ENCODE measurements around the gene EML6. TPM values are rescaled to one million over a fixed set of nuclear protein-coding genes. Genes with fewer than 3 reads are reported as not detected.

The EML6 gene
- total and polyA plus RNA-seq, 2 of the 13 experiments (the other 11 are each of a cell fraction or from before 2014, with no cell fraction given) = 17.2 to 32.4 TPM

DNA sequence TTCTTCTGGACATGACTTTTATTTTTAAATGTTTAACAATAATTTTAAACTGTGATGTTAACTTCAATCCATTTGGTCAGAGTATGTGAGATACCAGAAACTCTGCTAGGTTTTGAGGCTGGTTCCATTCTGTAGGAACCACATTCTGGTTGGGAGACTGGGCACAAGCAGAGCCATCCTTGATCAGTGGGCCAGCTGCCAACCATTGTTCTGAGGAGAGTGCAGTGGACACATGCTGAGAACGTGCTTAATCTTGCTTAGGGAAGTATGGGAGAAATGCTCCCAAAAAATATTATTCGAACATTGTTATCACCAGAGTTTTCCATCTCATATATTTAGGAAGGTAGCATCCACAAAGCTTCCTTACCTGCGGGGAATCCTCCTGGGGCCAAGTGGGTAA, 171.0 kb downstream of the EML6 start:
- FAIRE-seq = no peak
- CTCF ChIA-PET (ENCODE audit: low intra/inter-chr PET ratio, low total read pairs) = no interaction called here
- TF ChIP-seq NFYB (CRISPR knock-in tag; IDR thresholded peaks at IDR 0.05) = no peak
- no peak for TF ChIP-seq SKI (IDR thresholded peaks at IDR 0.05; ENCODE audit: partially characterized antibody)
- TF ChIP-seq ZNF484 (CRISPR knock-in tag; IDR thresholded peaks at IDR 0.05; ENCODE audit: borderline replicate concordance, low read depth) = no peak
- no peak for TF ChIP-seq HOXA9 (CRISPR knock-in tag; IDR thresholded peaks at IDR 0.05; ENCODE audit: borderline replicate concordance)
- no peak for TF ChIP-seq CBX2 (IDR thresholded peaks at IDR 0.05; ENCODE audit: low read depth, low read length)
- TF ChIP-seq CBX2 (CRISPR knock-in tag; IDR thresholded peaks at IDR 0.05; ENCODE audit: low read depth) = no peak
- no peak for TF ChIP-seq STAT5B (CRISPR knock-in tag; IDR thresholded peaks at IDR 0.05)
- TF ChIP-seq ZNF563 (CRISPR knock-in tag; IDR thresholded peaks at IDR 0.05) = no peak
- TF ChIP-seq, protein P1, sequence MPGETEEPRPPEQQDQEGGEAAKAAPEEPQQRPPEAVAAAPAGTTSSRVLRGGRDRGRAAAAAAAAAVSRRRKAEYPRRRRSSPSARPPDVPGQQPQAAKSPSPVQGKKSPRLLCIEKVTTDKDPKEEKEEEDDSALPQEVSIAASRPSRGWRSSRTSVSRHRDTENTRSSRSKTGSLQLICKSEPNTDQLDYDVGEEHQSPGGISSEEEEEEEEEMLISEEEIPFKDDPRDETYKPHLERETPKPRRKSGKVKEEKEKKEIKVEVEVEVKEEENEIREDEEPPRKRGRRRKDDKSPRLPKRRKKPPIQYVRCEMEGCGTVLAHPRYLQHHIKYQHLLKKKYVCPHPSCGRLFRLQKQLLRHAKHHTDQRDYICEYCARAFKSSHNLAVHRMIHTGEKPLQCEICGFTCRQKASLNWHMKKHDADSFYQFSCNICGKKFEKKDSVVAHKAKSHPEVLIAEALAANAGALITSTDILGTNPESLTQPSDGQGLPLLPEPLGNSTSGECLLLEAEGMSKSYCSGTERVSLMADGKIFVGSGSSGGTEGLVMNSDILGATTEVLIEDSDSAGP (CRISPR knock-in tag; IDR thresholded peaks at IDR 0.05; ENCODE audit: borderline replicate concordance) = no peak
- TF ChIP-seq, protein P2, sequence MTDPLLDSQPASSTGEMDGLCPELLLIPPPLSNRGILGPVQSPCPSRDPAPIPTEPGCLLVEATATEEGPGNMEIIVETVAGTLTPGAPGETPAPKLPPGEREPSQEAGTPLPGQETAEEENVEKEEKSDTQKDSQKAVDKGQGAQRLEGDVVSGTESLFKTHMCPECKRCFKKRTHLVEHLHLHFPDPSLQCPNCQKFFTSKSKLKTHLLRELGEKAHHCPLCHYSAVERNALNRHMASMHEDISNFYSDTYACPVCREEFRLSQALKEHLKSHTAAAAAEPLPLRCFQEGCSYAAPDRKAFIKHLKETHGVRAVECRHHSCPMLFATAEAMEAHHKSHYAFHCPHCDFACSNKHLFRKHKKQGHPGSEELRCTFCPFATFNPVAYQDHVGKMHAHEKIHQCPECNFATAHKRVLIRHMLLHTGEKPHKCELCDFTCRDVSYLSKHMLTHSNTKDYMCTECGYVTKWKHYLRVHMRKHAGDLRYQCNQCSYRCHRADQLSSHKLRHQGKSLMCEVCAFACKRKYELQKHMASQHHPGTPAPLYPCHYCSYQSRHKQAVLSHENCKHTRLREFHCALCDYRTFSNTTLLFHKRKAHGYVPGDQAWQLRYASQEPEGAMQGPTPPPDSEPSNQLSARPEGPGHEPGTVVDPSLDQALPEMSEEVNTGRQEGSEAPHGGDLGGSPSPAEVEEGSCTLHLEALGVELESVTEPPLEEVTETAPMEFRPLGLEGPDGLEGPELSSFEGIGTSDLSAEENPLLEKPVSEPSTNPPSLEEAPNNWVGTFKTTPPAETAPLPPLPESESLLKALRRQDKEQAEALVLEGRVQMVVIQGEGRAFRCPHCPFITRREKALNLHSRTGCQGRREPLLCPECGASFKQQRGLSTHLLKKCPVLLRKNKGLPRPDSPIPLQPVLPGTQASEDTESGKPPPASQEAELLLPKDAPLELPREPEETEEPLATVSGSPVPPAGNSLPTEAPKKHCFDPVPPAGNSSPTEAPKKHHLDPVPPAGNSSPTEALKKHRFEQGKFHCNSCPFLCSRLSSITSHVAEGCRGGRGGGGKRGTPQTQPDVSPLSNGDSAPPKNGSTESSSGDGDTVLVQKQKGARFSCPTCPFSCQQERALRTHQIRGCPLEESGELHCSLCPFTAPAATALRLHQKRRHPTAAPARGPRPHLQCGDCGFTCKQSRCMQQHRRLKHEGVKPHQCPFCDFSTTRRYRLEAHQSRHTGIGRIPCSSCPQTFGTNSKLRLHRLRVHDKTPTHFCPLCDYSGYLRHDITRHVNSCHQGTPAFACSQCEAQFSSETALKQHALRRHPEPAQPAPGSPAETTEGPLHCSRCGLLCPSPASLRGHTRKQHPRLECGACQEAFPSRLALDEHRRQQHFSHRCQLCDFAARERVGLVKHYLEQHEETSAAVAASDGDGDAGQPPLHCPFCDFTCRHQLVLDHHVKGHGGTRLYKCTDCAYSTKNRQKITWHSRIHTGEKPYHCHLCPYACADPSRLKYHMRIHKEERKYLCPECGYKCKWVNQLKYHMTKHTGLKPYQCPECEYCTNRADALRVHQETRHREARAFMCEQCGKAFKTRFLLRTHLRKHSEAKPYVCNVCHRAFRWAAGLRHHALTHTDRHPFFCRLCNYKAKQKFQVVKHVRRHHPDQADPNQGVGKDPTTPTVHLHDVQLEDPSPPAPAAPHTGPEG (CRISPR knock-in tag; IDR thresholded peaks at IDR 0.05) = no peak
- no peak for TF ChIP-seq CENPT (CRISPR knock-in tag; IDR thresholded peaks at IDR 0.05; ENCODE audit: low read depth)
- TF ChIP-seq HNRNPUL1 (IDR thresholded peaks at IDR 0.05; ENCODE audit: low read depth, low read length) = no peak
- TF ChIP-seq PCBP2 (optimal IDR thresholded peaks at IDR 0.05; ENCODE audit: low read depth, low read length, poor library complexity, severe bottlenecking) = no peak
- TF ChIP-seq, protein P3, sequence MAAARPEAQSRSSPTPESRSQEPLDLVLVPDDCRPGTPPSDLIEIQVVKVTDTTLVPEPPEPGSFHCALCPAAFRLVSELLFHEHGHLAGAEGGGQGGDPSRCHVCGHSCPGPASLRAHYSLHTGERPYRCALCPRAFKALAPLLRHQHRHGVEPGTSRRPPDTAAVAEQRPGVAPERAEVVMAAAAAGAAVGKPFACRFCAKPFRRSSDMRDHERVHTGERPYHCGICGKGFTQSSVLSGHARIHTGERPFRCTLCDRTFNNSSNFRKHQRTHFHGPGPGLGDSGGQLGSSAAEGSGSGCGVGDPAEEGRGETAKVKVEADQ (CRISPR knock-in tag; IDR thresholded peaks at IDR 0.05; ENCODE audit: borderline replicate concordance) = no peak
- no peak for TF ChIP-seq RCOR2 (CRISPR knock-in tag; IDR thresholded peaks at IDR 0.05)
- TF ChIP-seq, protein P4, sequence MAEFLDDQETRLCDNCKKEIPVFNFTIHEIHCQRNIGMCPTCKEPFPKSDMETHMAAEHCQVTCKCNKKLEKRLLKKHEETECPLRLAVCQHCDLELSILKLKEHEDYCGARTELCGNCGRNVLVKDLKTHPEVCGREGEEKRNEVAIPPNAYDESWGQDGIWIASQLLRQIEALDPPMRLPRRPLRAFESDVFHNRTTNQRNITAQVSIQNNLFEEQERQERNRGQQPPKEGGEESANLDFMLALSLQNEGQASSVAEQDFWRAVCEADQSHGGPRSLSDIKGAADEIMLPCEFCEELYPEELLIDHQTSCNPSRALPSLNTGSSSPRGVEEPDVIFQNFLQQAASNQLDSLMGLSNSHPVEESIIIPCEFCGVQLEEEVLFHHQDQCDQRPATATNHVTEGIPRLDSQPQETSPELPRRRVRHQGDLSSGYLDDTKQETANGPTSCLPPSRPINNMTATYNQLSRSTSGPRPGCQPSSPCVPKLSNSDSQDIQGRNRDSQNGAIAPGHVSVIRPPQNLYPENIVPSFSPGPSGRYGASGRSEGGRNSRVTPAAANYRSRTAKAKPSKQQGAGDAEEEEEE (CRISPR knock-in tag; IDR thresholded peaks at IDR 0.05; ENCODE audit: borderline replicate concordance) = no peak

More for the DNA sequence above, 171.0 kb downstream of the EML6 start:
- POLR2A ChIA-PET = no interaction called here
- intact Hi-C loops (cut with micrococcal nuclease; ENCODE audit: unreplicated experiment) (no loop called here), in situ Hi-C loops (cut with HindIII; ENCODE audit: extremely low pct_ligation_motif_present, low pct_unique_long_range_greater_than_20kb) (no loop called here)
- H3K4me3 ChIP-seq (replicated peaks in 1 of 3; ENCODE audit: insufficient read depth in 1 of 3, low read depth in 2 of 3, low read length in 3 of 3) = no peak overlapping the region
- no peak overlapping the region for H3K27ac ChIP-seq (ENCODE audit: extremely low read length, insufficient read depth, low read length)
- H3K9ac ChIP-seq (ENCODE audit: insufficient read depth, low read depth, low read length) = no peak overlapping the region
- H3K79me2 ChIP-seq (ENCODE audit: insufficient read depth, low read length) = no peaks in the 10 kb centered on the region
- no peak overlapping the region for H3K4me2 ChIP-seq (ENCODE audit: low read depth, low read length)
- H3K9me3 ChIP-seq (ENCODE audit: low read length) = peaks cover 6% of the 10 kb centered on the region; the same call in 1 of the 2 replicates
- H3K36me3 ChIP-seq (replicated peaks in 1 of 2; ENCODE audit: control insufficient read depth in 1 of 2, insufficient read depth in 2 of 2, low read length in 2 of 2) = peaks cover 1 to 13% of the 10 kb centered on the region in 2 experiments; a peak in 2 of 5 replicates
- no peaks in the 10 kb centered on the region for H3K4me1 ChIP-seq (ENCODE audit: insufficient read depth, low read length)
- 99% methylated on average over 3 of the region's 3 CpGs for WGBS (ENCODE audit: low lambda C conversion rate)
- no peak for ATAC-seq
- H3K27me3 ChIP-seq (ENCODE audit: control insufficient read depth in 1 of 2, insufficient read depth in 2 of 2, low read length in 2 of 2) = no peaks in the 10 kb centered on the region
- no peaks in the 10 kb centered on the region for H4K20me1 ChIP-seq (ENCODE audit: insufficient read depth, low read length)
- no TSS peak for BruUV-seq (replicated peaks)
- no peak overlapping the region for H2AFZ ChIP-seq (ENCODE audit: low read length)
- DNase-seq (ENCODE audit: low spot score) = no peak
